Karpas-422 (cell line): Measurements from ENCODE around the gene PDGFD. TPM values are rescaled to one million over a fixed set of nuclear protein-coding genes. Genes with fewer than 3 reads are reported as not detected.

ENCODE experiments used
- DNase-seq: peaks from one replicate; pipeline ENCODE4 v3.0.0-alpha.2; 2015
- H2AFZ ChIP-seq: fragments of 200-600 bp; sonication (generic); 2 replicates; pipeline ENCODE4 v1.6.1; 2014; ENCODE audit warnings: antibody characterized with exemption, low read length, mixed read lengths
- H3K27ac ChIP-seq: fragments of 200-600 bp; sonication (generic); 2 replicates; pipeline ENCODE4 v1.5.1; 2014; ENCODE audit warnings: mild to moderate bottlenecking, low read length, moderate library complexity
- H3K27me3 ChIP-seq: fragments of 200-600 bp; sonication (generic); 2 replicates; pipeline ENCODE4 v1.6.1; 2014; ENCODE audit warnings: low read length, mixed read lengths
- H3K36me3 ChIP-seq: fragments of 200-600 bp; sonication (generic); 2 replicates; pipeline ENCODE4 v1.6.1; 2014; ENCODE audit warnings: low read length, mixed read lengths; ENCODE audit not compliant: insufficient read depth
- H3K4me1 ChIP-seq: fragments of 200-600 bp; sonication (generic); 2 replicates; pipeline ENCODE4 v1.6.1; 2014; ENCODE audit warnings: mild to moderate bottlenecking, low read length, mixed read lengths
- H3K4me2 ChIP-seq: fragments of 200-600 bp; sonication (generic); 2 replicates; pipeline ENCODE4 v1.6.1; 2014; ENCODE audit warnings: low read length, low read depth, mild to moderate bottlenecking; ENCODE audit not compliant: poor library complexity, severe bottlenecking
- H3K4me3 ChIP-seq: fragments of 200-600 bp; sonication (generic); 2 replicates; pipeline ENCODE4 v1.5.1; 2014; ENCODE audit warnings: mild to moderate bottlenecking, antibody characterized with exemption, low read length, mixed read lengths
- H3K79me2 ChIP-seq: fragments of 200-600 bp; sonication (generic); 2 replicates; pipeline ENCODE4 v1.6.1; 2014; ENCODE audit warnings: mild to moderate bottlenecking, low read length, mixed read lengths
- H3K9ac ChIP-seq: fragments of 200-600 bp; sonication (generic); 2 replicates; pipeline ENCODE4 v1.6.0; 2014; ENCODE audit warnings: low read length
- H3K9me2 ChIP-seq: fragments of 200-600 bp; sonication (generic), shearing (Covaris generic); replicated peaks from 2 replicates; pipeline ENCODE4 v1.6.0; 2014; ENCODE audit warnings: mild to moderate bottlenecking, low read length, moderate library complexity; ENCODE audit not compliant: insufficient read depth
- H3K9me3 ChIP-seq: fragments of 300-700, 200-600 bp; sonication (generic); 2 replicates; pipeline ENCODE4 v1.6.1; 2014; ENCODE audit warnings: low read length, mixed read lengths
- H4K20me1 ChIP-seq: fragments of 200-600 bp; sonication (generic); 2 replicates; pipeline ENCODE4 v1.6.1; 2014; ENCODE audit warnings: mild to moderate bottlenecking, antibody characterized with exemption, low read length, low read depth; ENCODE audit not compliant: insufficient read depth
- total RNA-seq: library from RNA; depleted of rRNA; stranded (reverse); fragments of >200 nt; shearing (Covaris generic); gene quantifications from 2 replicates; pipeline ENCODE4 v1.2.3, GENCODE V29; 2014; ENCODE audit warnings: low replicate concordance

Gene PDGFD
- total RNA-seq, 1 experiment from 2014 or later = 360 TPM

DNA sequence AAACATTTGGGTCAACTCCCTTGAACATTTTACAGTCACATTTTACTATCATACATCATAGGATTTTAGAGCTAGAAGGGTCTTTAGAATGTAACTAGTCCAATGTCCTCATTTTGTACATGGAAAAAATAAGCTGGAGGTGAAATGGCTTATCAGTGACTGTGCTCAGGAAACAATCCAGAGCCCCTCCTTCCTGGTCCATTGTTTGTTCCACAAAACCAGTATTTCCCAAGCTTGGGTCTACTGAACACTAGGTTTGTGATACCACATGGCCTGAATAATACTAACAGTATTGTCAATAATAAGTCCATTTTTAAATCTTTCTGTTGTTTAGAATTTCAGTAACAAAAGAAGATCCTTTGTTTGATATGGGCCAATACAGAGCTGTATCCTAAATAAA lies 27.1 kb downstream of the PDGFD start:
- H3K27ac ChIP-seq = peak overlapping the region; percentile 12
- no peak for DNase-seq
- H3K9me3 ChIP-seq = no peaks in the 10 kb centered on the region

DNA sequence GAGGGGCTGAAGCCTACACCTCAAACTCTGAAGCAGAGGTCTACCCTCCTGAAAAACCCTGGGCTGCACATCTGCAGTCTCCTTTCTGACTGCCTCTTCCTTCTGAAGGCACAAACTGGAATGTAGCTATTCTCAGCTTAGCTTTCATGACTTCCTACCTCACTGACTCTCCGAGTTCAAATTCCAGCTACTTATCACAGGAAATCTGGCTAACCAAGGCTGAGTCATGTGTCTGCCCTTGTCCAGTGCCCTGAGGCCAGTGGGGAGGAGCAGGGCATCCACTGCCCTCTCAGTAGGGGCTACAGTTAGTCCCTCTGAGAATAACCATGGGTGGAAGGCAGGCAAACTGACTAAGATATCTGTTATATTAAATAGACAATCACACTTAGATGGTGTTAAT lies 29.2 kb downstream of the PDGFD start:
- Histone ChIP-seq H3K79me2 (peaks cover 99% of the 10 kb centered on the region), H3K27me3 (no peaks in the 10 kb centered on the region), H3K9ac (no peak overlapping the region), H3K4me2 (no peak overlapping the region), H2AFZ (no peak overlapping the region), H3K9me3 (no peaks in the 10 kb centered on the region), H3K4me1 (peaks cover 92% of the 10 kb centered on the region), H3K4me3 (no peak overlapping the region), H3K27ac (peak overlapping the region; percentile 12), H3K36me3 (peaks cover 69% of the 10 kb centered on the region), H3K9me2 (no peaks in the 10 kb centered on the region), H4K20me1 (peaks cover 5% of the 10 kb centered on the region; the same call in 1 of the 2 replicates)
- no peak for DNase-seq

More for the DNA sequence above, 27.1 kb downstream of the PDGFD start:
- Histone ChIP-seq H3K9ac (no peak overlapping the region), H3K4me2 (no peak overlapping the region), H3K27me3 (no peaks in the 10 kb centered on the region), H2AFZ (no peak overlapping the region), H3K4me1 (peaks cover 91% of the 10 kb centered on the region), H4K20me1 (peaks cover 5% of the 10 kb centered on the region; the same call in 1 of the 2 replicates), H3K36me3 (peaks cover 67% of the 10 kb centered on the region), H3K4me3 (no peak overlapping the region), H3K79me2 (peaks cover 99% of the 10 kb centered on the region), H3K9me2 (no peaks in the 10 kb centered on the region)

DNA sequence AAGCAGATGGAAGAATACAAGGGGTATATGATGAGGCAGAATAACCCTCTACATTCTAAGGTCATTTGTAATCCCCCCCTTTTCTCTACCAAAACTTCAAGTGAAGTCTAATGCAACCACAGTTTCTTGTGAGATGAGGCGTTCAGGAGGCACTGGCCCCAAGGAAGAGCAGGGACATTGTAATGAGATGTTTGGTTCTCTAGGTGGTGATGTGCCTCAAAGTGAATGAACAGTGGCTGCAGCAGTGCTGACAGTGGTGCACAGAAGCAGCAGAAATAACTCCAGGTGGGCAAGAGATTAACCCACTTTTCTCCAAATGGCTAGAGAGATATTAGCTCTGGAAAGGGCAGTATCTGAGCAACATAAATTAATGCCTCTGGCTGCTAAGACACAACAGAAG lies 33.8 kb downstream of the PDGFD start:
- Histone ChIP-seq H3K36me3 (peaks cover 48% of the 10 kb centered on the region), H3K27ac (peak overlapping the region; percentile 54), H3K4me3 (no peak overlapping the region), H3K79me2 (peaks cover 100% of the 10 kb centered on the region), H2AFZ (no peak overlapping the region), H4K20me1 (peaks cover 5% of the 10 kb centered on the region; the same call in 1 of the 2 replicates), H3K9me3 (no peaks in the 10 kb centered on the region), H3K4me2 (peak overlapping the region; percentile 33), H3K4me1 (peaks cover 100% of the 10 kb centered on the region), H3K9me2 (no peaks in the 10 kb centered on the region), H3K27me3 (no peaks in the 10 kb centered on the region), H3K9ac (peak overlapping the region; percentile 8; the same call in 1 of the 2 replicates)
- peak; percentile 82 for DNase-seq

DNA sequence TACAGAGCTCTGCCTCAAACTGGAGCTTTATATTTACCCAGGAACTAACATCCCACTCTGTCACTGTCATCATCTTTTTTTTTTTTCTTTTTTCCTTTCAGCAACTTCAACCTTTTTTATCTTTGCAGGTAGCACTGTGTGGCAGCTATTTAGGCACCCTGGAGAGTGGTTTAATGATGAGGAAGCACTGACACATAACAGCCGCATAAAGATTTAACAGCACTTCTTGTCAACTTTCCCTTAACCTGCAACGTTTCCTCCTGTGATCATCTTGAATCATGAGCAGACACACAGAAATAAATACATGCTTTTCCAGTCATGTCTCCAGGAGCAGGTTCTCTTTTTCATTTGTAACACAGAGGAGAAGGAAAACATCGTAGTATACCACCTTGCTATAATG lies 34.8 kb downstream of the PDGFD start:
- H3K9me3 ChIP-seq = no peaks in the 10 kb centered on the region
- H3K9me2 ChIP-seq = no peaks in the 10 kb centered on the region
- no peaks in the 10 kb centered on the region for H3K27me3 ChIP-seq
- H3K9ac ChIP-seq = 0 out of 2 replicates have a peak overlapping the region, but pooled peaks have one; percentile 1
- peak overlapping the region; percentile 2 for H3K4me2 ChIP-seq
- peaks cover 45% of the 10 kb centered on the region for H3K36me3 ChIP-seq
- DNase-seq = no peak
- H3K79me2 ChIP-seq = peaks cover 100% of the 10 kb centered on the region
- H2AFZ ChIP-seq = no peak overlapping the region
- no peaks in the 10 kb centered on the region for H4K20me1 ChIP-seq
- peaks cover 100% of the 10 kb centered on the region for H3K4me1 ChIP-seq
- peak overlapping the region; percentile 54 for H3K27ac ChIP-seq
- no peak overlapping the region for H3K4me3 ChIP-seq

DNA sequence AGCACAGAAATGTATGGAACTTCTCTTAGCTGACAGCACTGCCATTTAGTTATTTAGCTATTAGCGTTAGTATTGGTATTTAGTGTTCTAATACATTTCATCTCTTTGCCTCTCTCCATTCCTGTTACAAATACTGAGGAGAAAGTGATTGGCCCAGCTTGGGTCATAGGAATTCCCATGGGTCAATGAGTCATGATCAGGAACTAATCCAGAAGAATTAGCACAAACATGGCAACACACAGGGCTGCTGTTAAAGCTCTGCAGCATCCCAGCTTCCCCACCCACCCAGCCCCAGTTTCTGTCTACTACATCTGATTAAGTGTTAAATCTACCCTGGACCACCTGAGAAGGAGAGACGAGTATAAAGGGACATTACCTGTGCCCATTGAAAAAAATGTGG lies 36.1 kb downstream of the PDGFD start:
- no peak overlapping the region for H3K4me3 ChIP-seq
- peaks cover 100% of the 10 kb centered on the region for H3K4me1 ChIP-seq
- H3K27me3 ChIP-seq = no peaks in the 10 kb centered on the region
- no peaks in the 10 kb centered on the region for H4K20me1 ChIP-seq
- no peak overlapping the region for H3K9ac ChIP-seq
- peaks cover 100% of the 10 kb centered on the region for H3K79me2 ChIP-seq
- H3K4me2 ChIP-seq = no peak overlapping the region
- DNase-seq = no peak
- H3K36me3 ChIP-seq = peaks cover 45% of the 10 kb centered on the region
- H2AFZ ChIP-seq = no peak overlapping the region
- H3K9me2 ChIP-seq = no peaks in the 10 kb centered on the region
- peaks cover 4% of the 10 kb centered on the region; the same call in 1 of the 2 replicates for H3K9me3 ChIP-seq
- peak overlapping the region; percentile 81 for H3K27ac ChIP-seq

DNA sequence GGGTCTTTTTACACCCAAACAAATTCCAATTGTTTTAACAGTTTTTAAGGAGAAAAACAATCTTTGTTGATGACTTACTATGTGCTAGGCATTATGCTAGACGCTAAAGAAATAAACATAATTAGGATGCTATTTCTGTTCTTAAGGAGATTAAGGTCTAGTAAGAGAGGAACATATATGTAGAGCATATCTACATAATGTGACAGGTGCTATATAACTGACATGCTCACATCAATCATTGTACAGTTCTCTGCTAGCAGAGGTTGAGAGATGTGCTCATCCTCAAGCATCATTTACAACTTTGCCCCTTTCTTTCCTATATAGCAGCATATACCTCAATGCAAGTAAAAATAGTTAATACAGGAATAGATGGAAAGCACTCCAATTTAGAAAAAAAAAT lies 37.5 kb downstream of the PDGFD start:
- Histone ChIP-seq H3K27me3 (no peaks in the 10 kb centered on the region), H3K9me2 (no peaks in the 10 kb centered on the region), H4K20me1 (no peaks in the 10 kb centered on the region), H2AFZ (no peak overlapping the region), H3K27ac (peak overlapping the region; percentile 81), H3K79me2 (peaks cover 100% of the 10 kb centered on the region), H3K4me2 (peak overlapping the region; percentile 15), H3K36me3 (peaks cover 41% of the 10 kb centered on the region), H3K9ac (peak overlapping the region; percentile 6), H3K4me1 (peaks cover 100% of the 10 kb centered on the region), H3K4me3 (no peak overlapping the region), H3K9me3 (peaks cover 4% of the 10 kb centered on the region; the same call in 1 of the 2 replicates)
- DNase-seq = no peak

DNA sequence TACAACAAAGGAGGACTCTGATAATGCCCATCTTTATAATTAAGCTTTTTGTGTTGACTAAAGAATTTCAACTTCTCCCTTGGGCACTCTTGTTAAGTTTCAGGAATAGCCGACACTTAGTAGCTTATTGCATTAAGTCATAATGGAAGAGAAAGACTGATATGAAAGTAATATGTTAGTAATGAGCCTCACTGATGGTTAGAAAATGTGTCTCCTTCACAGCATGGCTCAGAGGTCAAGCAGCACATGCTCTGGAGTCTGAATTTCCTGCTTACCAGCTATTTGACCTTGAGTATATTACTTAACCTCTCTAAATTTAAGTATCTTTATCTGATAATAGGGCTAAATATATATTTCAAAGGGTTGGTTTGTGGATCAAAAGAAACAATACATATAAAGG lies 39.0 kb downstream of the PDGFD start:
- peaks cover 100% of the 10 kb centered on the region for H3K4me1 ChIP-seq
- no peak overlapping the region for H2AFZ ChIP-seq
- H3K36me3 ChIP-seq = peaks cover 36% of the 10 kb centered on the region
- H3K4me2 ChIP-seq = peak overlapping the region; percentile 15
- H3K79me2 ChIP-seq = peaks cover 100% of the 10 kb centered on the region
- no peaks in the 10 kb centered on the region for H3K9me2 ChIP-seq
- H3K27me3 ChIP-seq = no peaks in the 10 kb centered on the region
- peaks cover 4% of the 10 kb centered on the region; the same call in 1 of the 2 replicates for H3K9me3 ChIP-seq
- H3K4me3 ChIP-seq = no peak overlapping the region
- peak overlapping the region; percentile 81 for H3K27ac ChIP-seq
- DNase-seq = peak; percentile 76
- no peak overlapping the region for H3K9ac ChIP-seq
- no peaks in the 10 kb centered on the region for H4K20me1 ChIP-seq

DNA sequence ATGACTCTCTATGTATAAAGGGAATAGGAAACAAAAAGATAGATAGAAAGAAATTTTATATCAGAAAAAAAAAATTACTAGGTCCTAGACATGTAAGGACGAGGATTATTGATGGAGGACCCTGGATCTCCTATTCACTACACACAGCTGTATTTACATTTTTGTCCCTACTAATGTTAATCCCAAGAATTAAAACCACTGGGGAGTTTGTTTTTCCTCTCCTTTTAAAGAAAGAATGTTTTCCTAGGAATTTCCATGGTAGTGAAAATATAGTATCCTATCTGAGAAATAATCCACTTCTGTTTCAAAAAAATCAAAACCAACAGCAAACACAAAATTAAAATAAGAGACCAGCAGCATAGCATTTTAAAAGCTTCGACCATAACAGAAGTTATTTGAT lies 41.1 kb downstream of the PDGFD start:
- Histone ChIP-seq H3K9ac (no peak overlapping the region), H2AFZ (no peak overlapping the region), H4K20me1 (no peaks in the 10 kb centered on the region), H3K9me3 (peaks cover 10% of the 10 kb centered on the region), H3K9me2 (no peaks in the 10 kb centered on the region), H3K4me3 (no peak overlapping the region), H3K27me3 (no peaks in the 10 kb centered on the region), H3K4me1 (peaks cover 78% of the 10 kb centered on the region), H3K27ac (peak overlapping the region; percentile 81), H3K36me3 (peaks cover 35% of the 10 kb centered on the region), H3K4me2 (no peak overlapping the region), H3K79me2 (peaks cover 87% of the 10 kb centered on the region)
- DNase-seq = no peak
